22Rv1 (cell line): ENCODE results near the gene SYN1.

Experiments used
- H3K27ac ChIP-seq: fragments of 450-650 bp; 2 replicates; pipeline ENCODE4 v1.5.1; 2017
- CTCF ChIP-seq: fragments of 450-650 bp; IDR thresholded peaks from 2 replicates; pipeline ENCODE4 v1.5.1; 2017; ENCODE audit warnings: mild to moderate bottlenecking
- ZFX ChIP-seq: fragments of 450-650 bp; IDR thresholded peaks from 2 replicates; pipeline ENCODE4 v1.6.1; 2017; ENCODE audit warnings: antibody characterized with exemption, borderline replicate concordance

The SYN1 gene

GRCh38 chrX:47586043-47586787 lies 33.4 kb downstream of the SYN1 start:
- TF ChIP-seq CTCF (no peak), ZFX (no peak)
- H3K27ac ChIP-seq: no peak overlapping the region

- H3K27ac ChIP-seq: no peak overlapping the region
- TF ChIP-seq ZFX: no peak
Measured at GRCh38 chrX:47585273-47585672, 34.4 kb downstream of the SYN1 start.

GRCh38 chrX:47584714-47585113 lies 34.9 kb downstream of the SYN1 start:
- H3K27ac ChIP-seq: no peak overlapping the region
- TF ChIP-seq CTCF: no peak
- TF ChIP-seq ZFX: no peak

GRCh38 chrX:47583240-47583861 lies 36.3 kb downstream of the SYN1 start:
- TF ChIP-seq ZFX (no peak), CTCF (no peak)

GRCh38 chrX:47581731-47582647 lies 37.7 kb downstream of the SYN1 start, which contains the start of gene TIMP1:
TSS of gene TIMP1 (plus strand) at chrX:47582436. CDS start at chrX:47583416, 980 bp downstream.
- peak within 1 kb of the TSS; percentile 65 for H3K27ac ChIP-seq
- TF ChIP-seq CTCF (no peak), ZFX (no peak)

More at GRCh38 chrX:47583240-47583861, 36.3 kb downstream of the SYN1 start:
- peak overlapping the region; percentile 65 for H3K27ac ChIP-seq

- no peak overlapping the region for H3K27ac ChIP-seq
- no peak for TF ChIP-seq CTCF
- TF ChIP-seq ZFX: no peak
Measured at GRCh38 chrX:47579537-47579936, 40.1 kb downstream of the SYN1 start.

- no peak for TF ChIP-seq CTCF
- TF ChIP-seq ZFX: no peak
- no peak overlapping the region for H3K27ac ChIP-seq
Measured at GRCh38 chrX:47578692-47579091, 41.0 kb downstream of the SYN1 start.
